Loucy (cell line): ENCODE measurements around the gene CCL17.

Source experiments
- H2AFZ ChIP-seq: fragments of 200-600 bp; sonication (generic); 2 replicates; pipeline ENCODE4 v1.6.0; 2016; ENCODE audit warnings: antibody characterized with exemption, mild to moderate bottlenecking, low read length, moderate library complexity
- H3F3A ChIP-seq: fragments of 200-600 bp; 2 replicates; pipeline ENCODE4 v1.6.0; 2016; ENCODE audit warnings: antibody characterized with exemption, low read depth, mild to moderate bottlenecking
- H3K27me3 ChIP-seq: fragments of 200-600 bp; sonication (generic); 2 replicates; pipeline ENCODE4 v1.6.1; 2014; ENCODE audit warnings: low read length, mild to moderate bottlenecking; ENCODE audit not compliant: insufficient read depth, poor library complexity, severe bottlenecking
- H3K36me3 ChIP-seq: fragments of 200-600 bp; sonication (generic); 2 replicates; pipeline ENCODE4 v1.6.1; 2016; ENCODE audit warnings: low read length; ENCODE audit not compliant: insufficient read depth
- H3K4me1 ChIP-seq: fragments of 200-600 bp; sonication (generic); 2 replicates; pipeline ENCODE4 v1.5.1; 2014; ENCODE audit warnings: low read length, mild to moderate bottlenecking; ENCODE audit not compliant: insufficient read depth, poor library complexity, severe bottlenecking
- H3K4me2 ChIP-seq: fragments of 200-600 bp; sonication (generic); 2 replicates; pipeline ENCODE4 v1.6.0; 2014; ENCODE audit warnings: antibody characterized with exemption, low read length, low read depth, mild to moderate bottlenecking; ENCODE audit not compliant: poor library complexity, severe bottlenecking
- H3K4me3 ChIP-seq: fragments of 200-600 bp; sonication (generic); 2 replicates; pipeline ENCODE4 v1.5.1; 2014; ENCODE audit warnings: low read length, mild to moderate bottlenecking, mixed read lengths; ENCODE audit not compliant: poor library complexity, severe bottlenecking
- H3K79me2 ChIP-seq: fragments of 200-600 bp; sonication (generic); 2 replicates; pipeline ENCODE4 v1.6.1; 2014; ENCODE audit warnings: low read length; ENCODE audit not compliant: insufficient read depth
- H3K9ac ChIP-seq: fragments of 200-600 bp; sonication (generic); 2 replicates; pipeline ENCODE4 v1.6.0; 2014; ENCODE audit warnings: mild to moderate bottlenecking, low read depth, low read length, moderate library complexity; ENCODE audit not compliant: poor library complexity, severe bottlenecking
- H3K9me2 ChIP-seq: fragments of 200-600 bp; sonication (generic); replicated peaks from 2 replicates; pipeline ENCODE4 v1.6.1; 2016; ENCODE audit warnings: low read depth, low read length, mixed read lengths
- H3K9me3 ChIP-seq: fragments of 200-600 bp; sonication (generic); 2 replicates; pipeline ENCODE4 v1.6.1; 2014; ENCODE audit warnings: mild to moderate bottlenecking, antibody characterized with exemption, low read length, low read depth; ENCODE audit not compliant: insufficient read depth
- H4K20me1 ChIP-seq: fragments of 200-600 bp; sonication (generic); 2 replicates; pipeline ENCODE4 v1.6.0; 2014; ENCODE audit warnings: antibody characterized with exemption, low read length, mild to moderate bottlenecking; ENCODE audit not compliant: insufficient read depth, poor library complexity, severe bottlenecking
- EZH2phosphoT487 ChIP-seq: fragments of 200-600 bp; IDR thresholded peaks from 2 replicates; pipeline ENCODE4 v1.6.1; 2018; ENCODE audit warnings: antibody characterized with exemption, mild to moderate bottlenecking, moderate library complexity, borderline replicate concordance
- TF ChIP-seq, protein P1 (sequence below): fragments of 200-600 bp; sonication (generic); conservative IDR thresholded peaks from 2 replicates; pipeline ENCODE4 v1.5.1; 2014; ENCODE audit warnings: mild to moderate bottlenecking, antibody characterized with exemption, low read length

The CCL17 gene

DNA sequence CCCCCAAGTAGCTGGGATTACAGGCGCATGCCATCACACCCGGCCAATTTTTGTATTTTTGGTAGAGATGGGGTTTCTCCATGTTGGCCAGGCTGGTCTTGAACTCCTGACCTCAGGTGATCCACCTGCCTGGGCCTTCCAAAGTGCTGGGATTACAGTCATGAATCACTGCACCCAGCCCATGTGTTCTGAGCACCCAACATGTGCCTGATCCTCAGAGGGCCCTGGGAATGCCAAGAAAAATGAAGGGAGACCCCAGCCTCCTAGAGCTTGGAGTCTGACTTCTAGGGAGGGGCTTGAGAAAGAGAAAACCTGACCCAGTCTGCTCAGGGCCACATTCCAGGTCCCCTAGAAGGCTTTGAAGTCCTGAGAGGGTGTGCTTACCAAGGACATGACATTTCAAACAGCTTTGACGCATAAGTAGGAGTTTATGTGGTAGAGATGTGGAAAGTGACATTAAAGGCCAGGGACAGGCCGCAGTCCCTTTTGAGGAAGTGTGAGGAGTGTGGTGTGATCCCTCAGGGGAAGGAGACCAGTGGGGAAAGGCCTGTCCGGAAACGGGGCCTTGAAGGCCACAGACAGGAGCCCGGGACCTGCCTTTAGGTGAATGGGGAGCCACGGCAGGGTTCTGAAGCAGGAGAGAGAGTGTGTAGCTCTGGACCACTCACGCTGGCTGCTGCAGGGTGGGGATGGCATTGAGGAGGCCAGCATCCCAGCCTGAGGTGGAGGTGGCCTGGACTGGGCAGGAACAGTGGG is 47.1 kb upstream of the CCL17 start:
- H3K4me1 ChIP-seq: no peaks in the 10 kb centered on the region
- no peaks in the 10 kb centered on the region for H3F3A ChIP-seq
- no peak overlapping the region for H3K4me3 ChIP-seq
- no peaks in the 10 kb centered on the region for H3K79me2 ChIP-seq
- no peaks in the 10 kb centered on the region for H3K36me3 ChIP-seq
- H3K9me2 ChIP-seq: no peaks in the 10 kb centered on the region
- no peaks in the 10 kb centered on the region for H3K27me3 ChIP-seq
- no peaks in the 10 kb centered on the region for H3K9me3 ChIP-seq
- TF ChIP-seq, protein P1, sequence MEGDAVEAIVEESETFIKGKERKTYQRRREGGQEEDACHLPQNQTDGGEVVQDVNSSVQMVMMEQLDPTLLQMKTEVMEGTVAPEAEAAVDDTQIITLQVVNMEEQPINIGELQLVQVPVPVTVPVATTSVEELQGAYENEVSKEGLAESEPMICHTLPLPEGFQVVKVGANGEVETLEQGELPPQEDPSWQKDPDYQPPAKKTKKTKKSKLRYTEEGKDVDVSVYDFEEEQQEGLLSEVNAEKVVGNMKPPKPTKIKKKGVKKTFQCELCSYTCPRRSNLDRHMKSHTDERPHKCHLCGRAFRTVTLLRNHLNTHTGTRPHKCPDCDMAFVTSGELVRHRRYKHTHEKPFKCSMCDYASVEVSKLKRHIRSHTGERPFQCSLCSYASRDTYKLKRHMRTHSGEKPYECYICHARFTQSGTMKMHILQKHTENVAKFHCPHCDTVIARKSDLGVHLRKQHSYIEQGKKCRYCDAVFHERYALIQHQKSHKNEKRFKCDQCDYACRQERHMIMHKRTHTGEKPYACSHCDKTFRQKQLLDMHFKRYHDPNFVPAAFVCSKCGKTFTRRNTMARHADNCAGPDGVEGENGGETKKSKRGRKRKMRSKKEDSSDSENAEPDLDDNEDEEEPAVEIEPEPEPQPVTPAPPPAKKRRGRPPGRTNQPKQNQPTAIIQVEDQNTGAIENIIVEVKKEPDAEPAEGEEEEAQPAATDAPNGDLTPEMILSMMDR: no peak
- no peak for TF ChIP-seq EZH2phosphoT487
- no peaks in the 10 kb centered on the region for H4K20me1 ChIP-seq
- H3K4me2 ChIP-seq: no peak overlapping the region
- H2AFZ ChIP-seq: no peak overlapping the region
- no peak overlapping the region for H3K9ac ChIP-seq

DNA sequence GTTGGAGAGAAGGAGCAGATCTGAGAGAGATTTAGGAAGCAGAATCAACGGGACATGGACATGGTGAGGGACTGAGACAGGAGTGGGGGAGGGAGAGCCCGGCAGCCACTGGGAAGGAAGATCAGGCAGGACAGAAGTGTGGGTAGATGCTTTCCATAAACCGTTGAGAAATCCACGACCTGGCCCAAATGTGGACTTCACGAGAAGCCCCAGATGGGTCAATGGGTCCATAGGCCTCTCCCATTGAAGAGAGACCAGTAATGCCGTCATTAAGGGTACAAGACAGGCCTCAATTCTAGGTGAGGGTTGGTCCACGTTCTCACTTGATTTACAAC is 46.5 kb upstream of the CCL17 start:
- H3K9ac ChIP-seq: no peak overlapping the region
- H3K4me2 ChIP-seq: no peak overlapping the region

DNA sequence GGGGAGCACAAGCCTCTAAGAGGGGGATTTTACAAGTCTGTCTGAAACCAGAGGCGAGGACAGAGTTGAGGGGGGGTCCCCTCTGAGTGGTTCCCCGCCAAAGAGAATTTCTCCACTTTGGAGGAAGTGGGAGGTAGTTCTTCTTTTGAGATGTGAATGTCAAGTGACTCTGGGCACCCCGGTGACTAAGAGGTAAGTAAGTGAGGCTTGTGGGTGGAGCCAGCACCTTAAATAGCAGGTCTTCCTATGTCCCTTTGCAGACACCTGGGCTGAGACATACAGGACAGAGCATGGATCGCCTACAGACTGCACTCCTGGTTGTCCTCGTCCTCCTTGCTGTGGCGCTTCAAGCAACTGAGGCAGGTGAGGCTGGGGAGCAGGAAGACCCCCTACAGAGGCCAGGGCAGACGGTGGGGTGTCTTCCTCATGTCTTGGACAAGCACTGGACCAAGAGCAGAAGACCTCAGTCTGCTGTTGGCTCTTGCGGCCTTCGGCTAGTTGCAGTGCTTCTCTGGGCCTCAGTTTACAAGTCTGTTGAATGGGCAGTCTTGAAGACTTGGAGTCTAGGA is 46.0 kb upstream of the CCL17 start, which contains the start of gene CCL22:
Gene CCL22 (plus strand): TSS at position 257 of the 569 bp plus-strand sequence. CDS start 34 bp downstream, at position 291.
- no peaks in the 10 kb centered on the region for H3K79me2 ChIP-seq
- no peaks in the 10 kb centered on the region for H3F3A ChIP-seq
- H3K4me2 ChIP-seq: no peak within 1 kb of the TSS
- H3K9ac ChIP-seq: no peak within 1 kb of the TSS
- H3K27me3 ChIP-seq: no peaks in the 10 kb centered on the region
- no peaks in the 10 kb centered on the region for H4K20me1 ChIP-seq
- H3K9me2 ChIP-seq: no peaks in the 10 kb centered on the region
- no peaks in the 10 kb centered on the region for H3K4me1 ChIP-seq
- no peaks in the 10 kb centered on the region for H3K9me3 ChIP-seq
- TF ChIP-seq EZH2phosphoT487: no peak
- TF ChIP-seq, protein P1: no peak
- H2AFZ ChIP-seq: no peak within 1 kb of the TSS
- H3K36me3 ChIP-seq: no peaks in the 10 kb centered on the region
- H3K4me3 ChIP-seq: no peak within 1 kb of the TSS

More for the DNA sequence above, 46.5 kb upstream of the CCL17 start:
- H3K79me2 ChIP-seq: no peaks in the 10 kb centered on the region
- H3K36me3 ChIP-seq: no peaks in the 10 kb centered on the region
- no peaks in the 10 kb centered on the region for H4K20me1 ChIP-seq
- no peaks in the 10 kb centered on the region for H3F3A ChIP-seq
- no peaks in the 10 kb centered on the region for H3K9me2 ChIP-seq
- no peaks in the 10 kb centered on the region for H3K27me3 ChIP-seq
- no peaks in the 10 kb centered on the region for H3K4me1 ChIP-seq
- TF ChIP-seq, protein P1: no peak
- no peak for TF ChIP-seq EZH2phosphoT487
- no peak overlapping the region for H2AFZ ChIP-seq
- H3K9me3 ChIP-seq: no peaks in the 10 kb centered on the region
- H3K4me3 ChIP-seq: no peak overlapping the region
